Calu3 (cell line): Measurements from ENCODE around the gene PPP1R27. TPM values are rescaled to one million over a fixed set of nuclear protein-coding genes. Genes with fewer than 3 reads are reported as not detected.

Experiments
- BruUV-seq: library from RNA; stranded (reverse); fragments of 400-500 nt; replicated peaks from 2 replicates; lab custom pipeline; 2021; lab: Mats Ljungman, UMichigan
- CTCF ChIA-PET: fragments of 300-600 bp; sonication (Branson Sonifier 250); formaldehyde crosslinking; loops from one replicate; lab custom pipeline; 2022; ENCODE audit warnings: antibody characterized with exemption; lab: Charles Lee
- DNase-seq: peaks from one replicate; pipeline ENCODE4 v3.0.0; 2022
- H3K27ac Mint-ChIP-seq: one replicate; pipeline ENCODE4 v1.8.0; 2022; ENCODE audit warnings: mixed read lengths; ENCODE audit not compliant: unreplicated experiment
- H3K27me3 Mint-ChIP-seq: one replicate; pipeline ENCODE4 v1.8.0; 2022; ENCODE audit warnings: mixed read lengths; ENCODE audit not compliant: unreplicated experiment
- H3K36me3 Mint-ChIP-seq: one replicate; pipeline ENCODE4 v1.8.0; 2022; ENCODE audit warnings: mild to moderate bottlenecking, moderate library complexity, mixed read lengths; ENCODE audit not compliant: insufficient read depth, unreplicated experiment
- H3K4me1 Mint-ChIP-seq: one replicate; pipeline ENCODE4 v1.8.0; 2022; ENCODE audit warnings: mild to moderate bottlenecking, low read depth, mixed read lengths; ENCODE audit not compliant: unreplicated experiment
- H3K4me3 Mint-ChIP-seq: one replicate; pipeline ENCODE4 v1.8.0; 2022; ENCODE audit warnings: mild to moderate bottlenecking, low read depth, moderate library complexity, mixed read lengths; ENCODE audit not compliant: unreplicated experiment
- H3K9me3 Mint-ChIP-seq: one replicate; pipeline ENCODE4 v1.8.0; 2022; ENCODE audit warnings: low read depth, mixed read lengths; ENCODE audit not compliant: unreplicated experiment
- intact Hi-C: fragments of 100-400 bp; cut with micrococcal nuclease; formaldehyde crosslinking; loops from one replicate; pipeline ENCODE4 v1.10.0; 2022; ENCODE audit not compliant: unreplicated experiment
- total RNA-seq: library from RNA; stranded (reverse); gene quantifications from 2 replicates; pipeline ENCODE4 v1.2.3, GENCODE V29; 2022
- TF ChIP-seq, protein P1 (sequence below): fragments of 200-600 bp; IDR thresholded peaks from one replicate; pipeline ENCODE4 v1.8.0; 2022; ENCODE audit warnings: antibody characterized with exemption; ENCODE audit not compliant: unreplicated experiment

Gene PPP1R27
- total RNA-seq, 1 experiment from 2014 or later, result not detected

- H3K27me3 Mint-ChIP-seq, result no peaks in the 10 kb centered on the region
- intact Hi-C loops, result no loop called here
- peaks cover 95% of the 10 kb centered on the region for H3K36me3 Mint-ChIP-seq
- CTCF ChIA-PET, result interaction anchor here (0.6 kb wide), 1 partner anchor 11 kb away, joined by 3 read pairs; no protein-coding TSS in a partner anchor
- H3K4me1 Mint-ChIP-seq, result peaks cover 20% of the 10 kb centered on the region
- no TSS peak for BruUV-seq
- TF ChIP-seq, protein P1, sequence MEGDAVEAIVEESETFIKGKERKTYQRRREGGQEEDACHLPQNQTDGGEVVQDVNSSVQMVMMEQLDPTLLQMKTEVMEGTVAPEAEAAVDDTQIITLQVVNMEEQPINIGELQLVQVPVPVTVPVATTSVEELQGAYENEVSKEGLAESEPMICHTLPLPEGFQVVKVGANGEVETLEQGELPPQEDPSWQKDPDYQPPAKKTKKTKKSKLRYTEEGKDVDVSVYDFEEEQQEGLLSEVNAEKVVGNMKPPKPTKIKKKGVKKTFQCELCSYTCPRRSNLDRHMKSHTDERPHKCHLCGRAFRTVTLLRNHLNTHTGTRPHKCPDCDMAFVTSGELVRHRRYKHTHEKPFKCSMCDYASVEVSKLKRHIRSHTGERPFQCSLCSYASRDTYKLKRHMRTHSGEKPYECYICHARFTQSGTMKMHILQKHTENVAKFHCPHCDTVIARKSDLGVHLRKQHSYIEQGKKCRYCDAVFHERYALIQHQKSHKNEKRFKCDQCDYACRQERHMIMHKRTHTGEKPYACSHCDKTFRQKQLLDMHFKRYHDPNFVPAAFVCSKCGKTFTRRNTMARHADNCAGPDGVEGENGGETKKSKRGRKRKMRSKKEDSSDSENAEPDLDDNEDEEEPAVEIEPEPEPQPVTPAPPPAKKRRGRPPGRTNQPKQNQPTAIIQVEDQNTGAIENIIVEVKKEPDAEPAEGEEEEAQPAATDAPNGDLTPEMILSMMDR, result no peak
- H3K9me3 Mint-ChIP-seq, result no peaks in the 10 kb centered on the region
- peak within 1 kb of the TSS; percentile 96 for H3K27ac Mint-ChIP-seq
- peak within 1 kb of the TSS; percentile 99 for H3K4me3 Mint-ChIP-seq
- peak; percentile 27 for DNase-seq
Observed at GRCh38 chr17:81859906-81860755, 25.3 kb upstream of the PPP1R27 start, which contains the start of gene P4HB. Gene P4HB (minus strand): TSS chr17:81860535. CDS start chr17:81860471, 64 bp downstream.

GRCh38 chr17:81858967-81859905 lies 24.4 kb upstream of the PPP1R27 start:
- Mint-ChIP-seq H3K9me3 (no peaks in the 10 kb centered on the region), H3K4me1 (peaks cover 20% of the 10 kb centered on the region), H3K27ac (peak overlapping the region; percentile 96), H3K36me3 (peaks cover 95% of the 10 kb centered on the region), H3K4me3 (peak overlapping the region; percentile 99), H3K27me3 (no peaks in the 10 kb centered on the region)
- CTCF ChIA-PET, result interaction anchor here (0.6 kb wide), 2 partner anchors 10 to 16 kb away, joined by 3 read pairs; no protein-coding TSS in a partner anchor
- BruUV-seq, result TSS peak; percentile 42
- DNase-seq, result no peak
- intact Hi-C loops, result no loop called here
- TF ChIP-seq, protein P1, result no peak

GRCh38 chr17:81858170-81858966 lies 23.5 kb upstream of the PPP1R27 start:
- DNase-seq, result no peak
- Mint-ChIP-seq H3K27ac (no peak overlapping the region), H3K9me3 (no peaks in the 10 kb centered on the region), H3K4me3 (peak overlapping the region; percentile 99), H3K4me1 (peaks cover 18% of the 10 kb centered on the region), H3K27me3 (no peaks in the 10 kb centered on the region), H3K36me3 (peaks cover 98% of the 10 kb centered on the region)
- intact Hi-C loops, result no loop called here
- no TSS peak for BruUV-seq
- TF ChIP-seq, protein P1, result no peak
- CTCF ChIA-PET, result interaction anchor here (0.6 kb wide), 1 partner anchor 17 kb away, joined by 3 read pairs; no protein-coding TSS in a partner anchor
